Astrocyte (in vitro differentiated cells and primary cell): ENCODE results near the gene LRRC27.

ENCODE experiments used
- CTCF ChIP-seq: IDR thresholded peaks from 2 replicates; pipeline ENCODE4 v1.5.1; 2011; ENCODE audit warnings: low read depth, mild to moderate bottlenecking, inconsistent platforms, low read length, moderate library complexity; ENCODE audit not compliant: insufficient read depth
- EZH2 ChIP-seq: IDR thresholded peaks from 2 replicates; pipeline ENCODE4 v1.6.1; 2012; ENCODE audit warnings: mild to moderate bottlenecking, low read length, inconsistent platforms; ENCODE audit not compliant: insufficient read depth

- TF ChIP-seq CTCF (no peak), EZH2 (no peak)
Measured at GRCh38 chr10:132313865-132314264, 18.1 kb upstream of the LRRC27 start.
